HL-60 (cell line): ENCODE measurements around the gene UBE2E2.
A peak's percentile ranks its signal among the peaks of the same experiment; 100 is the strongest.

Experiments used
- DNase-seq, 2 experiments: peaks; one replicate each; pipeline ENCODE4 v3.0.0-alpha.2; 2010 to 2020; ENCODE audit warnings: low read depth in 1 of 2, low spot score in 1 of 2
- H3K27ac ChIP-seq: fragments of 250-450 bp; sonication (Bioruptor Pico); replicated peaks from 2 replicates; pipeline ENCODE4 v1.5.1; 2020; ENCODE audit warnings: mild to moderate bottlenecking, moderate library complexity
- H3K27me3 ChIP-seq: fragments of 250-450 bp; sonication (Bioruptor Pico); 2 replicates; pipeline ENCODE4 v1.5.1; 2021; ENCODE audit warnings: mild to moderate bottlenecking, moderate library complexity; ENCODE audit not compliant: insufficient read depth, poor library complexity, severe bottlenecking
- H3K4me3 ChIP-seq: replicated peaks from 2 replicates; pipeline ENCODE4 v1.5.1; 2011; ENCODE audit warnings: mild to moderate bottlenecking, control low read depth, low read length; ENCODE audit not compliant: insufficient read depth
- GABPA ChIP-seq: IDR thresholded peaks from 2 replicates; pipeline ENCODE4 v1.6.1; 2012; ENCODE audit warnings: low read depth
- POLR2AphosphoS5 ChIP-seq: IDR thresholded peaks from 2 replicates; pipeline ENCODE4 v1.6.1; 2012; ENCODE audit warnings: low read depth
- REST ChIP-seq: IDR thresholded peaks from 2 replicates; pipeline ENCODE4 v1.6.1; 2012; ENCODE audit warnings: low read depth; ENCODE audit not compliant: insufficient replicate concordance
- SPI1 ChIP-seq: IDR thresholded peaks from 2 replicates; pipeline ENCODE4 v1.6.1; 2012; ENCODE audit warnings: low read depth, mild to moderate bottlenecking, borderline replicate concordance
- TF ChIP-seq, protein P1 (sequence below): IDR thresholded peaks from one replicate; pipeline ENCODE4 v1.5.1; 2011; ENCODE audit warnings: low read length, control low read depth, inconsistent platforms; ENCODE audit not compliant: insufficient read depth

Gene UBE2E2

DNA sequence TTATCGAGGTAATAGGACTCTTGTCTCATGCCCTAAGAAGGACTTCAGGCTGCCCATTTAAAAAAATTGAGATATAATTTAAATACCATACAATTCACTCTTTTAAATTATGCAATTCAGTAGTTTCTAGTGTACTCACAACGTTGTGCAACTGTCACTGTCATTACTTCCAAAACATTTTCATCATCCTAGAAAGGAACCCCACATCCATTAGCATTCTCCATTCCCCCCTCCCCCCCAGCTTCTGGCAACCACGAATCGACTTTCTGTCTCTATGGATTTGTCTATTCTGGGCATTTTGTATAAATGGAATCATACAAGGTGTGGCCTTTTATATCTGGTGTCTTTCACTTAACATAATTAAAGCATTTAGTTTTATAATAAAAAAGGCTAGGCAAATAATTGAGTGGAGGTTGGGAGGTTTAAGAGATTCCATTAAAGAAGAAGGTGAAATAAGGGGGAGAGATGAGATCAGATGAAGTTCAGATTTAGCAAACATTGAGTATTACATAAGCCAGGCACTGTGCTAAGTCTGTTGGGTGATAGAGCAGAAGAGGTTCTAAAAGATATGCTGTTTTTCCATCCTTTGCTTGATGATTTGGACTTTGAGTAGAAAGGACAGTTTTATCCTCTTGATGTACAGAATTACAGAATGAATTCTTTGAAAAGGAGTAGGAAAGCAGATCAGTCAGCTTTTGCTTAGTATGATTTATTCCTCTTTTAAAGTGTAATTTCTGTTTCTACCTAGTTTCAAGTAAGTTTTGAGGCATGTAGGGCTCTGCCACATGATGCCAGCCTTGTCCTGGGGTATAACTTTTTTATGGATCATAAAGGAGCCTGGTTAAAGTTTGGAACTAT, 36.3 kb downstream of the UBE2E2 start:
- TF ChIP-seq REST (no peak), GABPA (no peak), POLR2AphosphoS5 (no peak), SPI1 (no peak)
- TF ChIP-seq, protein P1, sequence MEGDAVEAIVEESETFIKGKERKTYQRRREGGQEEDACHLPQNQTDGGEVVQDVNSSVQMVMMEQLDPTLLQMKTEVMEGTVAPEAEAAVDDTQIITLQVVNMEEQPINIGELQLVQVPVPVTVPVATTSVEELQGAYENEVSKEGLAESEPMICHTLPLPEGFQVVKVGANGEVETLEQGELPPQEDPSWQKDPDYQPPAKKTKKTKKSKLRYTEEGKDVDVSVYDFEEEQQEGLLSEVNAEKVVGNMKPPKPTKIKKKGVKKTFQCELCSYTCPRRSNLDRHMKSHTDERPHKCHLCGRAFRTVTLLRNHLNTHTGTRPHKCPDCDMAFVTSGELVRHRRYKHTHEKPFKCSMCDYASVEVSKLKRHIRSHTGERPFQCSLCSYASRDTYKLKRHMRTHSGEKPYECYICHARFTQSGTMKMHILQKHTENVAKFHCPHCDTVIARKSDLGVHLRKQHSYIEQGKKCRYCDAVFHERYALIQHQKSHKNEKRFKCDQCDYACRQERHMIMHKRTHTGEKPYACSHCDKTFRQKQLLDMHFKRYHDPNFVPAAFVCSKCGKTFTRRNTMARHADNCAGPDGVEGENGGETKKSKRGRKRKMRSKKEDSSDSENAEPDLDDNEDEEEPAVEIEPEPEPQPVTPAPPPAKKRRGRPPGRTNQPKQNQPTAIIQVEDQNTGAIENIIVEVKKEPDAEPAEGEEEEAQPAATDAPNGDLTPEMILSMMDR: no peak
- peak; percentile 9 to 47 for DNase-seq
- H3K27me3 ChIP-seq: no peaks in the 10 kb centered on the region
- no peak overlapping the region for H3K27ac ChIP-seq
- H3K4me3 ChIP-seq: no peak overlapping the region

GRCh38 chr3:23240171-23240785, 37.2 kb downstream of the UBE2E2 start:
- no peak overlapping the region; the same call in 1 of the 2 replicates for H3K27ac ChIP-seq

More at GRCh38 chr3:23240171-23240785, 37.2 kb downstream of the UBE2E2 start:
- Histone ChIP-seq H3K4me3 (no peak overlapping the region), H3K27me3 (no peaks in the 10 kb centered on the region)
- no peak for DNase-seq
- no peak for TF ChIP-seq SPI1
- TF ChIP-seq GABPA: no peak
- TF ChIP-seq POLR2AphosphoS5: no peak
- TF ChIP-seq, protein P1: no peak
- no peak for TF ChIP-seq REST
